Ishikawa (cell line): ENCODE results near the gene NEUROD4.

Experiments used
- CEBPB ChIP-seq: IDR thresholded peaks from 2 replicates; pipeline ENCODE4 v1.6.1; 2012
- EGR1 ChIP-seq: IDR thresholded peaks from 2 replicates; pipeline ENCODE4 v1.6.1; 2012
- EP300 ChIP-seq: IDR thresholded peaks from 2 replicates; pipeline ENCODE4 v1.6.1; 2012; ENCODE audit warnings: borderline replicate concordance
- FOXM1 ChIP-seq: IDR thresholded peaks from 2 replicates; pipeline ENCODE4 v1.6.1; 2012; ENCODE audit warnings: low read depth, borderline replicate concordance
- RAD21 ChIP-seq: IDR thresholded peaks from 2 replicates; pipeline ENCODE4 v1.6.1; 2012; ENCODE audit warnings: low read depth
- TAF1 ChIP-seq: IDR thresholded peaks from 2 replicates; pipeline ENCODE4 v1.6.1; 2012; ENCODE audit warnings: low read depth, mild to moderate bottlenecking
- TCF12 ChIP-seq: IDR thresholded peaks from 2 replicates; pipeline ENCODE4 v1.6.1; 2012; ENCODE audit warnings: low read depth
- YY1 ChIP-seq: IDR thresholded peaks from 2 replicates; pipeline ENCODE4 v1.6.1; 2012; ENCODE audit warnings: low read depth
- TF ChIP-seq, protein P1 (sequence below): IDR thresholded peaks from 2 replicates; pipeline ENCODE4 v1.6.1; 2012; ENCODE audit warnings: low read depth, mild to moderate bottlenecking
- TF ChIP-seq, protein P2 (sequence below): IDR thresholded peaks from 2 replicates; pipeline ENCODE4 v1.6.1; 2012
- TF ChIP-seq, protein P3 (sequence below): IDR thresholded peaks from 2 replicates; pipeline ENCODE4 v1.6.1; 2012

DNA sequence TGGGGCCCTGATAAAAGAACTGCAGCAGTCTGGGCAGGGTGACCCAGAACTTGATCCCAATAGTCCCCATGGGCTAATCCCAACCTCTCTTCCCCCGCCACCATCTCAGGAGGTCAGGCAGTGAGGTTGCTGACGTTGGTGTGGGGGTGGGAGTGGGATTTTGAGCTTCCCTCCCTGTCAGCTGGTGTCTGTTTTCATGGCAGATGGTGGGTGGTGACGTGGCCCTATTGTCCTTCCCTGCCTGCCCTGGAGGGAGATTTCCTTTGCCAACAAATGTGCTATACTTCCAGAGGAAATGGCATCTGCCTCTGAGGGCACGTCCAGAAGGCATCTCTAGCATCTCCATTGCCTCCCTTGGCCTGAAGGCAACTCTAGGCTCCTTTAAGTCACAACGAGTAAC, 37.7 kb downstream of the NEUROD4 start:
- TF ChIP-seq TCF12 (no peak), EGR1 (no peak), EP300 (no peak), TAF1 (no peak), FOXM1 (no peak), YY1 (no peak), RAD21 (no peak), CEBPB (no peak)
- TF ChIP-seq, protein P1, sequence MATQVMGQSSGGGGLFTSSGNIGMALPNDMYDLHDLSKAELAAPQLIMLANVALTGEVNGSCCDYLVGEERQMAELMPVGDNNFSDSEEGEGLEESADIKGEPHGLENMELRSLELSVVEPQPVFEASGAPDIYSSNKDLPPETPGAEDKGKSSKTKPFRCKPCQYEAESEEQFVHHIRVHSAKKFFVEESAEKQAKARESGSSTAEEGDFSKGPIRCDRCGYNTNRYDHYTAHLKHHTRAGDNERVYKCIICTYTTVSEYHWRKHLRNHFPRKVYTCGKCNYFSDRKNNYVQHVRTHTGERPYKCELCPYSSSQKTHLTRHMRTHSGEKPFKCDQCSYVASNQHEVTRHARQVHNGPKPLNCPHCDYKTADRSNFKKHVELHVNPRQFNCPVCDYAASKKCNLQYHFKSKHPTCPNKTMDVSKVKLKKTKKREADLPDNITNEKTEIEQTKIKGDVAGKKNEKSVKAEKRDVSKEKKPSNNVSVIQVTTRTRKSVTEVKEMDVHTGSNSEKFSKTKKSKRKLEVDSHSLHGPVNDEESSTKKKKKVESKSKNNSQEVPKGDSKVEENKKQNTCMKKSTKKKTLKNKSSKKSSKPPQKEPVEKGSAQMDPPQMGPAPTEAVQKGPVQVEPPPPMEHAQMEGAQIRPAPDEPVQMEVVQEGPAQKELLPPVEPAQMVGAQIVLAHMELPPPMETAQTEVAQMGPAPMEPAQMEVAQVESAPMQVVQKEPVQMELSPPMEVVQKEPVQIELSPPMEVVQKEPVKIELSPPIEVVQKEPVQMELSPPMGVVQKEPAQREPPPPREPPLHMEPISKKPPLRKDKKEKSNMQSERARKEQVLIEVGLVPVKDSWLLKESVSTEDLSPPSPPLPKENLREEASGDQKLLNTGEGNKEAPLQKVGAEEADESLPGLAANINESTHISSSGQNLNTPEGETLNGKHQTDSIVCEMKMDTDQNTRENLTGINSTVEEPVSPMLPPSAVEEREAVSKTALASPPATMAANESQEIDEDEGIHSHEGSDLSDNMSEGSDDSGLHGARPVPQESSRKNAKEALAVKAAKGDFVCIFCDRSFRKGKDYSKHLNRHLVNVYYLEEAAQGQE: no peak
- TF ChIP-seq, protein P2, sequence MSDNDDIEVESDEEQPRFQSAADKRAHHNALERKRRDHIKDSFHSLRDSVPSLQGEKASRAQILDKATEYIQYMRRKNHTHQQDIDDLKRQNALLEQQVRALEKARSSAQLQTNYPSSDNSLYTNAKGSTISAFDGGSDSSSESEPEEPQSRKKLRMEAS: no peak
- TF ChIP-seq, protein P3, sequence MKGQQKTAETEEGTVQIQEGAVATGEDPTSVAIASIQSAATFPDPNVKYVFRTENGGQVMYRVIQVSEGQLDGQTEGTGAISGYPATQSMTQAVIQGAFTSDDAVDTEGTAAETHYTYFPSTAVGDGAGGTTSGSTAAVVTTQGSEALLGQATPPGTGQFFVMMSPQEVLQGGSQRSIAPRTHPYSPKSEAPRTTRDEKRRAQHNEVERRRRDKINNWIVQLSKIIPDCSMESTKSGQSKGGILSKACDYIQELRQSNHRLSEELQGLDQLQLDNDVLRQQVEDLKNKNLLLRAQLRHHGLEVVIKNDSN: no peak
